Gastrocnemius medialis (tissue), 4 donors: ENCODE data around the gene CHEK2. TPM values are rescaled to one million over a fixed set of nuclear protein-coding genes. Genes with fewer than 3 reads are reported as not detected.
"Not testable (repeated sequence)": the region's sequence is repeated elsewhere in the genome, so short reads cannot be mapped to it uniquely, and the experiment has no call there.

Experiments used
- ATAC-seq, 2 donors: fragments of 150-250 bp; one replicate each; pipeline ENCODE4 v1.9.1; 2016
- DNase-seq, 2 donors: peaks; one replicate each; pipeline ENCODE4 v3.0.0-alpha.2; 2019
- H3K27ac ChIP-seq, 4 donors: fragments of 200-600 bp; sonication (generic); 1 replicate in 1 of 4; 2 replicates in 3 of 4; pipeline ENCODE4 v1.5.1; 2016 to 2018; ENCODE audit warnings: mild to moderate bottlenecking in 2 of 4, moderate library complexity in 1 of 4
- H3K27me3 ChIP-seq, 3 donors: fragments of 200-600 bp; sonication (generic) in 2 of 3; 1 replicate in 1 of 3; 2 replicates in 2 of 3; pipeline versions ENCODE4 v1.5.1 to v1.6.0; 2016 to 2019; ENCODE audit warnings: mild to moderate bottlenecking in 1 of 3, moderate library complexity in 1 of 3
- H3K36me3 ChIP-seq, 2 donors: fragments of 200-600 bp; sonication (generic) in 1 of 2; one replicate each; pipeline ENCODE4 v1.5.1; 2017 to 2018
- H3K4me1 ChIP-seq, 2 donors: fragments of 200-600 bp; sonication (generic) in 1 of 2; one replicate each; pipeline ENCODE4 v1.5.1; 2016 to 2017; ENCODE audit warnings: mild to moderate bottlenecking in 2 of 2
- H3K4me3 ChIP-seq, 4 donors: fragments of 200-600 bp; sonication (generic) in 3 of 4; 1 replicate in 1 of 4; 2 replicates in 3 of 4; pipeline ENCODE4 v1.5.1; 2016 to 2019; ENCODE audit warnings: mild to moderate bottlenecking in 2 of 4
- H3K9me3 ChIP-seq, 3 donors: fragments of 200-600 bp; sonication (generic) in 2 of 3; 1 replicate in 1 of 3; 2 replicates in 2 of 3; pipeline ENCODE4 v1.5.1; 2016 to 2019
- CTCF ChIP-seq, 5 experiments: fragments of 450-650 bp in 3 of 5; fragments of 200-600 bp in 2 of 5; sonication (generic) in 2 of 5; IDR thresholded peaks in 4 of 5; conservative IDR thresholded peaks in 1 of 5; 1 replicate in 4 of 5; 2 replicates in 1 of 5; pipeline ENCODE4 v1.5.1; 2016 to 2019; ENCODE audit warnings: antibody characterized with exemption in 5 of 5, mild to moderate bottlenecking in 3 of 5, moderate library complexity in 3 of 5
- POLR2A ChIP-seq, 2 donors: fragments of 450-650 bp; IDR thresholded peaks; one replicate each; pipeline ENCODE4 v1.6.1; 2017; ENCODE audit warnings: antibody characterized with exemption in 2 of 2, mild to moderate bottlenecking in 2 of 2, moderate library complexity in 2 of 2
- in situ Hi-C, 4 donors: fragments of 200-750 bp; cut with MboI; loops; one replicate each; pipeline versions ENCODE4 v1.15.0 to v1.8.0; 2017; ENCODE audit warnings: low sequenced_read_pairs in 4 of 4
- intact Hi-C: fragments of 100-400 bp; cut with DNase I; formaldehyde crosslinking; loops from one replicate; pipeline ENCODE4 v1.15.1; 2023; ENCODE audit warnings: low total_unique reads
- total RNA-seq, 4 donors: library from RNA; depleted of rRNA; stranded (reverse); fragments of >200 nt; gene quantifications; one replicate each; pipeline versions ENCODE4 v1.1.0 to v1.2.3, GENCODE V29; 2016

CHEK2 gene
- total RNA-seq, 4 donors from 2014 or later, result 0.58 to 5.7 (median 3.7) TPM

- H3K4me1 ChIP-seq, result no peaks in the 10 kb centered on the region
- TF ChIP-seq CTCF (IDR thresholded peaks at IDR 0.05 in 4 of 5, conservative IDR thresholded peaks at IDR 0.05 in 1 of 5) (no peak), POLR2A (IDR thresholded peaks at IDR 0.05) (no peak)
- intact Hi-C loops, result no loop called here
- H3K36me3 ChIP-seq, result no peaks in the 10 kb centered on the region
- ATAC-seq (no peak), DNase-seq (no peak)
- no peaks in the 10 kb centered on the region for H3K9me3 ChIP-seq
- H3K4me3 ChIP-seq, result no peak overlapping the region
- in situ Hi-C loops, result no loop called here
- H3K27me3 ChIP-seq, result no peaks in the 10 kb centered on the region
- H3K27ac ChIP-seq, result no peak overlapping the region
Observed at GRCh38 chr22:28669387-28669786, 72.2 kb downstream of the CHEK2 start.

- H3K36me3 ChIP-seq, H3K27me3 ChIP-seq, H3K4me1 ChIP-seq, DNase-seq, in situ Hi-C loops, intact Hi-C loops, ATAC-seq, H3K4me3 ChIP-seq, H3K9me3 ChIP-seq, H3K27ac ChIP-seq: not testable (repeated sequence)
Observed at GRCh38 chr22:28663569-28663942, 78.1 kb downstream of the CHEK2 start.

GRCh38 chr22:28658448-28658847 is 83.2 kb downstream of the CHEK2 start:
- H3K27ac ChIP-seq, result no peak overlapping the region
- no peak for TF ChIP-seq POLR2A (IDR thresholded peaks at IDR 0.05)
- no peak for TF ChIP-seq CTCF (IDR thresholded peaks at IDR 0.05 in 4 of 5, conservative IDR thresholded peaks at IDR 0.05 in 1 of 5)
- H3K36me3 ChIP-seq, result no peaks in the 10 kb centered on the region
- in situ Hi-C loops, result no loop called here
- intact Hi-C loops, result no loop called here
- DNase-seq, result no peak
- no peaks in the 10 kb centered on the region for H3K27me3 ChIP-seq
- H3K9me3 ChIP-seq, result no peaks in the 10 kb centered on the region
- H3K4me3 ChIP-seq, result no peak overlapping the region
- H3K4me1 ChIP-seq, result no peaks in the 10 kb centered on the region
- no peak for ATAC-seq

GRCh38 chr22:28656181-28656580 is 85.4 kb downstream of the CHEK2 start:
- no peak for ATAC-seq
- Histone ChIP-seq H3K27ac (no peak overlapping the region), H3K36me3 (no peaks in the 10 kb centered on the region), H3K4me1 (no peaks in the 10 kb centered on the region), H3K4me3 (no peak overlapping the region), H3K9me3 (no peaks in the 10 kb centered on the region), H3K27me3 (no peaks in the 10 kb centered on the region)
- DNase-seq, result no peak
- in situ Hi-C loops, result no loop called here
- TF ChIP-seq CTCF (IDR thresholded peaks at IDR 0.05 in 4 of 5, conservative IDR thresholded peaks at IDR 0.05 in 1 of 5) (no peak), POLR2A (IDR thresholded peaks at IDR 0.05) (no peak)
- intact Hi-C loops, result no loop called here

- ATAC-seq, result no peak
- H3K36me3 ChIP-seq, result no peaks in the 10 kb centered on the region
- no peaks in the 10 kb centered on the region for H3K27me3 ChIP-seq
- in situ Hi-C loops (no loop called here), intact Hi-C loops (no loop called here)
- no peak overlapping the region for H3K4me3 ChIP-seq
- TF ChIP-seq CTCF (IDR thresholded peaks at IDR 0.05 in 4 of 5, conservative IDR thresholded peaks at IDR 0.05 in 1 of 5) (no peak), POLR2A (IDR thresholded peaks at IDR 0.05) (no peak)
- H3K27ac ChIP-seq, result no peak overlapping the region
- DNase-seq, result no peak
- H3K9me3 ChIP-seq, result no peaks in the 10 kb centered on the region
- no peaks in the 10 kb centered on the region for H3K4me1 ChIP-seq
Observed at GRCh38 chr22:28650463-28650862, 91.2 kb downstream of the CHEK2 start.
